ENCODE measurements around the gene LPAR5. TPM values are rescaled to one million over a fixed set of nuclear protein-coding genes. Genes with fewer than 3 reads are reported as not detected.
A peak's percentile ranks its signal among the peaks of the same experiment; 100 is the strongest.
"Not testable (repeated sequence)": the region's sequence is repeated elsewhere in the genome, so short reads cannot be mapped to it uniquely, and the experiment has no call there.

LPAR5 gene
- polyA plus RNA-seq, 3 donors: 0.96 to 1.5 (median 1.3) TPM

GRCh38 chr12:6613015-6613775 lies 22.6 kb downstream of the LPAR5 start:
- peak; percentile 72 to 91 (median 82) for DNase-seq (ENCODE audit: extremely low read depth in 1 of 11, low read depth in 9 of 11, low spot score in 4 of 11)

GRCh38 chr12:6612652-6613014 lies 23.1 kb downstream of the LPAR5 start:
- DNase-seq (ENCODE audit: extremely low read depth in 1 of 11, low read depth in 9 of 11, low spot score in 4 of 11): no peak

DNA sequence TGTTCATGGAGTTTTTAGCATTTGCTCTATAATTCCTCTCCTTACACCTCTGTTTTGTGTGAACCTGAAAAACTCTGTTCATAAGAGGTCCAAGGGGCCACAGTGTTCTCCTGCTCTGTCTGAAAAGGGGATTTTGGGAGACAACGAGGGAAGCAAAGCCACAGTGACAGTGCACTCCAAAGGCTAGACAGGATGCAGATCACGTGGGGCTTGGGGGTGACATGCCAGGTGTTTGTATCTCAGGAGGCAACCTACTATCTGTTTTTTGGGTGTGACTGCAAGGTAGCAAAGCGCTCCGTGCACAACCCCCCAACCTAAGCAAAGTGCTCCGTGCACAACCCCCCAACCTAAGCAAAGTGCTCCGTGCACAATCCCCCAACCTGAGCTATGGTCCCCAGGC lies 23.5 kb downstream of the LPAR5 start:
- DNase-seq (ENCODE audit: extremely low read depth in 1 of 11, low read depth in 9 of 11, low spot score in 4 of 11): no peak

GRCh38 chr12:6608592-6609281 lies 27.0 kb downstream of the LPAR5 start:
- DNase-seq (ENCODE audit: extremely low read depth in 1 of 11, low read depth in 9 of 11, low spot score in 4 of 11): no peak

- DNase-seq (ENCODE audit: extremely low read depth in 1 of 11, low read depth in 9 of 11, low spot score in 4 of 11): peak in 7 of 11 donors; percentile 40 to 78 (median 62)
These were observed 27.8 kb downstream of the LPAR5 start for GRCh38 chr12:6607751-6608591.

GRCh38 chr12:6606331-6607131 lies 29.2 kb downstream of the LPAR5 start:
- DNase-seq (ENCODE audit: extremely low read depth in 1 of 11, low read depth in 9 of 11, low spot score in 4 of 11): peak in 3 of 11 donors; percentile 36 to 57 (median 50)

DNA sequence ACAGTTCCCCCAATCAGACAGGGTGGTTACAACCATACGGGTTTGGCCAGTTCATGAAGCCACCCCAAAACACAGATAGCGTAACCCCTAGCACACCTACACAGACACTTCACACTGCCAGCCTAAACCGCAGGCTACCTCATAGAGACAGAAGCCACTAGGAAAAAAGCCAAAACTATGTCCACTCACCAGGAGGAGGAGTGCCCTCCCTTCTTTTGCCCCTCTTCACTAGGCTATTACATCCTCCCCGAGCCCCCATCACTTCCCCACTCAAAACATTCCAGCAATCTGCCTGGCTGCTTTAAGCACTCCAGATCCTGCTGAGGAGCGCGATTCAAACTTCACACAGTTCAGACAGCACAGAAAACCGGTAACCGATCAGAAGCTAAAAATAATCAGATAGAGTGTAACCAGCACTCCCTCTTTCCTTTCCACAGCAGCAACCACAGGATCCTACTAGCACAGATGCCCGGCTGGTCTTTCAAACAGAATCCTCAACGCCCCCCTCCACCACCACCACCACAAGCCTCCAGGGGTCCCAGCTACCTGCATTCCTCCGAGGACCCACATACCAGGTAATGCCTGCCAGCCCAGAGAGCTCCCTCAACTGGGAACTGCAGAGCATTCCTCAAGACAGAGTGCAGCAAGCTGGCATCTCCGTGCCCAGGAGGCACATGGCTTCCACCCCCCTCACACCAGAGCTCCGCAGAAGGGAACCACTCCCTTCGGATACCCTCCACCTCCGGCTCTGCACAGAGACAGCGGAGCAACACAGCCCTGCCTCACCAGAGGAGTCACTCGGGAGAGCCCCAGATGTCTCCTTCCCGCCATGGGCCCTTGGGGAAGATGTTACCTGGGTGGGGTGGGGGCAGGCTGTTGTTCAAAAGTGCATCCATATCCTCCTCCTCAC lies 30.1 kb downstream of the LPAR5 start:
- no peak for DNase-seq (ENCODE audit: extremely low read depth in 1 of 11, low read depth in 9 of 11, low spot score in 4 of 11)

DNA sequence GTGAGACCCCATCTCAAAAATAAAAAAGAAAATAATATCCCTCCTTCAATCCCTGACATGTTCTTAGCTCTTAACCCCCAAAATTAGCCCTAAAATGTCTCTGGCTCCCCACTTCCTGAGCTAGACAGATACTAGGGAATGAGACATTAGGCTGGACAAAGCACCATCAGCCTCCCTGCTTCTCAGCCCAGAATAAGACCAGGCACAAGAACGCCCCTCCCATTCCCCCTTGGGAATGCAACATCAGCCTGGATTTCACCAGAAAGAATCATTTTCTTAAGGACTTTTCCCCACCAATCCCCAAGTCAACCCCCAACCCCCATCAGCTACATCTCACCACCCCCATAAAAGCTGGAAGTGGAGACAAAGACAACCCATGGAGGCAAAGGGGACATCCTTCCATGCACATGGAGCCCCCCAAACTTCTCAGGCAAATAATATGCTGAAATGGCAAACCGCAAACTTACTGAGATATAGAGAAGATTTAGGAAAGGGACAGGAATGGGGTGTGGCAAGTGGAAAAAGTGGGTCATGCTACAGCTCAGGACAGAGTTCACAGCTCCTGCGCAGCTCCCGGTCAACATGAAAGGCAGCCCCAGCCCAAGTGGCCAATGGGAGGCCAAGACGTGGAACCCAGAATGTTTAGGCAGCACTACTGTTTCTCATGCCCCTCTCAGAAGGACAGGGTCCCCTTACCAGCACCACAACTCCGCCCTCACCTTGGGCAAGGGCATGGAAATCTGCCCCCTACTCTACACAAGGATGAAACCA lies 31.3 kb downstream of the LPAR5 start:
- DNase-seq (ENCODE audit: extremely low read depth in 1 of 11, low read depth in 9 of 11, low spot score in 4 of 11): no peak

DNA sequence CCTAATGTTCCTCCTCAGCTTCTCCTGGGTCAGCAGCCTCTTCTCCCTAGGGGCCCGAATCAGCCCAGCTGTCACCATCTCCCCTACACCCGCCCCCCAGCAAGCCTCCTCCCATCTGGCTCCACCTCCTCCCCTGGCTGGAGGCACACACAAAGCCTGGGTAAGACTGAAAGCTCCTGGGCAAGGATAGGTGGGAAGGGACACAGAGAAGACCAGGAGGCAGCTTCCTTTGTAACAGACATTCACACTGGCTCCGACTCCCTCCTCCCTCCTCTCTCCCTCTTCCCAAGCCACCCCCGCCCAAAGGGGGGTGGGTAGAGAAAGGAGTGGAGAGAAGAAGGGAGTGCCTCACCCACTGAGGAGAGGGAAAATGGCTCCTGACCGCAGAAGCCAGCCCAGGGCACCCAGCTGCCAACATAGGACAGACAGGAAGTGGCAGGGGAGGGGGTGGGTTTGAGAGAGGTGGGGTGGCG lies 32.6 kb downstream of the LPAR5 start:
- DNase-seq (ENCODE audit: extremely low read depth in 1 of 11, low read depth in 9 of 11, low spot score in 4 of 11): no peak

DNA sequence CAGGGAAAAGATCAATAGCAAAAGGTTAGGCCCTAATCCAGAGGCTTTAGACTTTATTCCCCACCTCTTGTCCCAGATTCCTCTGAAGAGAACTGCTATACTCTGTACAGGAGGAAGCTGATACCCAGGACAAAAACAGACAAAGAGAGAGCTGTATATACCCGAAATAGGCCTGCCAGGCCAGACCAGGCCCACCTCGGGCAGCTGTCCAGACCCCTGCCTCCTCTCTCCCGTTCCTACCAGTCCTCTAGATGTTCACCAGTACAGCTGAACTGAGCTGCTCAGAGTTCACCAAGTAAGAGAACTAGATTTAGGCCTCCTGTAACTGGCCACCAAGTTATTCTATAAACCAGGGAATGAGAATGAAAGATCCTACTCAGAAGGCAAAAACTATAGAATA lies 33.2 kb downstream of the LPAR5 start:
- DNase-seq (ENCODE audit: extremely low read depth in 1 of 11, low read depth in 9 of 11, low spot score in 4 of 11): no peak

DNA sequence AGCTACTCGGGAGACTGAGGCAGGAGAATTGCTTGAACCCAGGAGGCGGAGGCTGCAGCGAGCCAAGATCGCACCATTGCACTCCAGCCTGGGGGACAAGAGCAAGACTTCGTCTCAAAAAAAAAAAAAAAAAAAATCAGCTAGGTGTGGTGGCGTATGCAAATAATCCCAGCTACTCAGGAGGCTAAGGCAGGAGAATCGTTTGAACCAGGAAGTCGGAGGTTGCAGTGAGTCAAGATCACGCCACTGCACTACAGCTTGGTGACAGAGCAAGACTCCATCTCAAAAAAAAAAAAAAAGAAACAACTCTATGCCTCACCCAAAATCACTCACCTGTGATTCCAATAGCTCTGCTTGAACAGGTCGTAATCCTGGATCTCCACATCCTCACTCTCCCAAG lies 40.1 kb downstream of the LPAR5 start:
- DNase-seq (ENCODE audit: extremely low read depth in 1 of 11, low read depth in 9 of 11, low spot score in 4 of 11): not testable (repeated sequence)

- no peak for DNase-seq (ENCODE audit: extremely low read depth in 1 of 11, low read depth in 9 of 11, low spot score in 4 of 11)
These were observed 43.7 kb downstream of the LPAR5 start for GRCh38 chr12:6592087-6592486.

- not testable (repeated sequence) for DNase-seq (ENCODE audit: extremely low read depth in 1 of 11, low read depth in 9 of 11, low spot score in 4 of 11)
These were observed 49.2 kb downstream of the LPAR5 start for GRCh38 chr12:6586569-6586968.

DNA sequence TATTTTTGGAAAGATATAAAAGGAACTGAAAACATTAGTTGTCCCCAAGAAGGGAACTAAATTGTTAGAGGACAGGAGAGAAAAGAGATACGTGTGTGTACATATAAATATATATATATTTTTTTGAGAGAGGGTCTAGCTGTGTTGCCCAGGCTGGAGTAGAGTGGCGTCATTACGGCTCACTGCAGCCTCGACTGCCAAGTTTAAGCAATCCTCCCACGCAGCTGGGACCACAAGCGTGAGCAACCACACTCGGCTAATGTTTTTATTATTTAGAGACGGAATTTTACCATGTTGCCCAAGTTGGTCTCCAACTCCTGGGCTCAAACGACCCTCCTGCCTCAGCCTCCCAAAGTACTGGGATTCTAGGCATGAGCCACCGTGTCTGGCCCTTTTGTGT lies 51.5 kb downstream of the LPAR5 start:
- DNase-seq (ENCODE audit: extremely low read depth in 1 of 11, low read depth in 9 of 11, low spot score in 4 of 11): no peak

GRCh38 chr12:6582959-6583358 lies 52.8 kb downstream of the LPAR5 start:
- DNase-seq (ENCODE audit: extremely low read depth in 1 of 11, low read depth in 9 of 11, low spot score in 4 of 11): no peak

DNA sequence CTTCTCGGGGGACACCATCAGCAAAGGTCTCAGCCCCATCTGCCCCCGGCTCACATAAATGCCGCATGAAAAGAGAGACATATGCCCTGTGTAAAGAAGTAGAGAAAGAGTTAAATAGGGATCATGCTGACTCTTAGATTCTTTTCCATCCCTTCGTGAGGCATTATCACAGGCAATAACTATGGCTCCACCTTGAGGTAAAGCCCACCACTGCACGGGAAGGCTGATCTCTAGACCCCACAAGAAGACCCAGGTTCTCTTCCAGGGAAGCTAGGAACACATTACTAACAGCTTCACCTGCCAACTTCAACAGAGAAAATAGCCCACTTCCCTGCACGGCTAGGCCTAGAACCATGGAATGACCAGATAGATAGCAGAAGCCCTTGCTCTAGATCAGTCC lies 53.6 kb downstream of the LPAR5 start:
- DNase-seq (ENCODE audit: extremely low read depth in 1 of 11, low read depth in 9 of 11, low spot score in 4 of 11): no peak

DNA sequence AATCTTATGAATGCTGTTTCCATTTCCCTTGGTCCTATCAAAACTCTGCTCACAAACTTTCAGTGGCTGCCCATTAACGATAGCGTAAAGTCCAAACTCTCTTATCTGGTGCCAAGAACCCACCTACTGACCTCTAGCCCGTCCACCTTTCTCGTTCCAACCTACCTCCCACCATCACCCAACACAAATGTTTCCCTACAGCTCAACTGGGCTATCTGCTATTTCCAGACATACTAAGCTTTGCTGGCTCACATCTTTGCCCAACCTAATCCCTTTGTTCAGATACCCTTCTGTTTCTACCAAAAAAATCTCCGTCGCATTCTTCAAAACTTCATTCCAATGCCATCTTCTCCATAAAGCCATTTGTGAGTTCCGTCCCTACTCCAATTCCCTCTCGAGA lies 60.1 kb downstream of the LPAR5 start:
- DNase-seq (ENCODE audit: extremely low read depth in 1 of 11, low read depth in 9 of 11, low spot score in 4 of 11): no peak
